CD4-positive, CD25-positive, alpha-beta regulatory T cell (primary cell): Measurements from ENCODE around the gene FOXN3. TPM values are rescaled to one million over a fixed set of nuclear protein-coding genes. Genes with fewer than 3 reads are reported as not detected.

Experiments used
- ATAC-seq, 2 donors: fragments of 150-1000 bp; cut with Tn5 transposase; one replicate each; pipeline ENCODE4 v1.10.0; 2021; ENCODE audit warnings: low read depth in 2 of 2, moderate number of reproducible peaks in 2 of 2, moderate library complexity in 1 of 2
- DNase-seq, 3 donors: peaks; one replicate each; pipeline versions ENCODE4 v3.0.0 to v3.0.0-alpha.2; 2012 to 2022; ENCODE audit warnings: mixed read lengths in 1 of 3
- H3K27ac ChIP-seq: one replicate; pipeline ENCODE4 v1.7.0; 2013; ENCODE audit warnings: mild to moderate bottlenecking, low read length; ENCODE audit not compliant: insufficient read depth, poor library complexity, severe bottlenecking
- H3K27me3 ChIP-seq: one replicate; pipeline ENCODE4 v1.7.0; 2013; ENCODE audit warnings: low read length; ENCODE audit not compliant: control insufficient read depth, insufficient read depth
- H3K36me3 ChIP-seq: one replicate; pipeline ENCODE4 v1.7.0; 2013; ENCODE audit warnings: mild to moderate bottlenecking, low read length, moderate library complexity; ENCODE audit not compliant: control insufficient read depth, insufficient read depth
- H3K4me1 ChIP-seq: 2 replicates; pipeline ENCODE4 v1.7.0; 2013; ENCODE audit warnings: mild to moderate bottlenecking, low read length; ENCODE audit not compliant: insufficient read depth, control insufficient read depth, poor library complexity, severe bottlenecking
- H3K4me3 ChIP-seq: one replicate; pipeline ENCODE4 v1.7.0; 2013; ENCODE audit warnings: low read depth, mild to moderate bottlenecking, low read length, moderate library complexity
- H3K9me3 ChIP-seq, 2 experiments: 1 replicate in 1 of 2; 2 replicates in 1 of 2; pipeline ENCODE4 v1.7.0; 2013; ENCODE audit warnings: low read length in 2 of 2, mild to moderate bottlenecking in 1 of 2, moderate library complexity in 1 of 2; ENCODE audit not compliant: control insufficient read depth in 2 of 2
- H3K27ac Mint-ChIP-seq, 3 donors: one replicate each; pipeline ENCODE4 v1.8.0; 2020 to 2022; ENCODE audit warnings: mild to moderate bottlenecking in 3 of 3, mixed read lengths in 3 of 3, moderate library complexity in 2 of 3
- H3K27me3 Mint-ChIP-seq: one replicate; pipeline ENCODE4 v1.8.0; 2022; ENCODE audit warnings: mild to moderate bottlenecking, mixed read lengths
- H3K36me3 Mint-ChIP-seq: one replicate; pipeline ENCODE4 v1.8.0; 2020; ENCODE audit warnings: mixed read lengths
- H3K4me1 Mint-ChIP-seq, 4 donors: one replicate each; pipeline ENCODE4 v1.8.0; 2020 to 2022; ENCODE audit warnings: mixed read lengths in 4 of 4, mild to moderate bottlenecking in 1 of 4
- H3K4me3 Mint-ChIP-seq, 4 donors: one replicate each; pipeline ENCODE4 v1.8.0; 2020 to 2022; ENCODE audit warnings: mild to moderate bottlenecking in 4 of 4, mixed read lengths in 4 of 4, moderate library complexity in 3 of 4
- H3K9me3 Mint-ChIP-seq, 7 donors: one replicate each; pipeline ENCODE4 v1.8.0; 2020 to 2022; ENCODE audit warnings: mixed read lengths in 7 of 7, mild to moderate bottlenecking in 3 of 7, moderate library complexity in 2 of 7
- polyA plus RNA-seq, 4 donors: library from polyadenylated mRNA; unstranded; fragments of 300-500 nt; fragmentation: Illumina TruSeq; gene quantifications; one replicate each; pipeline ENCODE4 v1.2.3, GENCODE V29; 2021
- total RNA-seq: library from RNA; stranded (reverse); gene quantifications from one replicate; pipeline ENCODE4 v1.2.3, GENCODE V29; 2022

The FOXN3 gene
- total and polyA plus RNA-seq, 5 donors from 2014 or later, result 108 to 203 (median 111) TPM

DNA sequence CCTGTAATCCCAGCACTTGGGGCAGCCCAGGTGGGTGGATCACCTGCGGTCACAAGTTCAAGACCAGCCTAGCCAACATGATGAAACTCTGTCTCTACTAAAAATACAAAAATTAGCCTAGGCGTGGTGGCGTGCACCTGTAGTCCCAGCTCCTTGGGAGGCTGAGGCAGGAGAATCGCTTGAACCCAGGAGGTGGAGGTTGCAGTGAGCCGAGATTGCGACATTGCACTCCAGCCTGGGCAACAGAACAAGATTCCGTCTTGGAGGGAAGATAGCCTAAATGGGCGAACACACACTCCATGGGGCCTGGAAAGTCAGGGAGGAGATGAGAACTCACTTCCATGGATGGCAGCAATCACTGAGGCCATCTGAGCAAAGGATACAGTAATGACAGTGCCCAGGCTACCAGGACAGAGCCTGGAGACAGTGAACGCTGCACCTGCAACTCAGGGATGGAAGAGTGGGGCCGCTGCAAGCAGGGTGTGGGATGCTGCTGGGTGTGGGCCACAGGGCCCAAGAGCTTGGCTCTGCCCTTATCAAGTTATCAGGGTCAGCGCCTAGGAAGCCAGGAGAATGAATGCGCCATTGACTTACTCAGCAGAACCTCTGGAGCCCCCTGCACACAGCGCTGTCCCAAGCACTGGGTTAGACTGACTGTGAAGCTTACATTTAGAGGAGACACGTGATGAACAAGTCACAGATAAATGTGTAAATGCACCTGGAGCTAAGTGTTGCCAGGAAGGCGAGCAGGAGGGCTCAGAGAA is 28.9 kb downstream of the FOXN3 start:
- peak overlapping the region in 1 of 4 donors; percentile 5 for H3K4me3 Mint-ChIP-seq
- H3K4me1 Mint-ChIP-seq, result peaks cover 13 to 82% (median 43%) of the 10 kb centered on the region in 4 donors

DNA sequence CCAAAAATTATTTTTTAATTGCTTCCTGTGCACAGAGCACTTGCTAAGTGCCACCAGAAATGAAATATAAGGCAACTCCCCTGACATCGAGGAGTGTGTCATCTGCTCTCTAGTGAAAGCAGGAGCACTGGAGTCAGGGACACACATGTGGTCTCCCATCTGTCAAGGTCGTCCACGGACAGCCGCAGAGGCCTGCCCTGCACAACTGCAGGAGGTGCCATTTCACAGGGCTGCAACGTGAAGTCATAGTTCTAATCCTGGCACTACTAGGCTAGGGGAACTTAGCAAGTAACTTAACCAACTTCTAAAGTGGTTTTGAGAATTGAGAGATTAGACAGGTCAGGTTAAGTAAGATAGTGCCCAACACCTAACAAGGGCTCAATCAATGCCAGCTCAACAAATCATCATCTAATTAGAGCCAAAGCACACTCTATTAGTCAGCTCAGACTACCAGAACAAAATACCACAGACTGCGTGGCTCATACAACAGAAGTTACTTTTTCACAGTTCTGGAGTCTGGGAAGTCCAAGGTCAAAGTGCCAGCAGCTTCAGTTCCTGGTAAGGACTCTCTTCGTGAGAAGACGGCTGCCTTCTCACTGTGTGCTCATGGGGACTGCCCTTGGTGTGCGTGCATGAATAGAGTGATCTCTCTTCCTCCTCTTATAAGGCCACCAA is 30.7 kb downstream of the FOXN3 start:
- ATAC-seq, result no peak
- Histone ChIP-seq H3K27me3 (no peaks in the 10 kb centered on the region), H3K27ac (no peak overlapping the region), H3K36me3 (no peaks in the 10 kb centered on the region), H3K4me1 (no peaks in the 10 kb centered on the region), H3K4me3 (no peak overlapping the region), H3K9me3 (no peaks in the 10 kb centered on the region)
- Mint-ChIP-seq H3K4me1 (peaks cover 15 to 83% (median 44%) of the 10 kb centered on the region in 4 donors), H3K36me3 (peaks cover 23% of the 10 kb centered on the region), H3K27ac (peak overlapping the region; percentile 12 to 80 (median 71)), H3K27me3 (no peaks in the 10 kb centered on the region), H3K9me3 (peaks cover 0 to 8% (median 1%) of the 10 kb centered on the region in 7 donors), H3K4me3 (no peak overlapping the region)
- DNase-seq, result no peak

More for the DNA sequence above, 28.9 kb downstream of the FOXN3 start:
- DNase-seq, result no peak
- Histone ChIP-seq H3K27me3 (no peaks in the 10 kb centered on the region), H3K36me3 (no peaks in the 10 kb centered on the region), H3K4me1 (no peaks in the 10 kb centered on the region), H3K4me3 (no peak overlapping the region), H3K27ac (no peak overlapping the region), H3K9me3 (no peaks in the 10 kb centered on the region)
- peaks cover 0 to 2% (median 0%) of the 10 kb centered on the region in 7 donors for H3K9me3 Mint-ChIP-seq
- no peaks in the 10 kb centered on the region for H3K27me3 Mint-ChIP-seq
- peaks cover 13% of the 10 kb centered on the region for H3K36me3 Mint-ChIP-seq
- peak overlapping the region; percentile 35 to 75 (median 52) for H3K27ac Mint-ChIP-seq
- ATAC-seq, result no peak

DNA sequence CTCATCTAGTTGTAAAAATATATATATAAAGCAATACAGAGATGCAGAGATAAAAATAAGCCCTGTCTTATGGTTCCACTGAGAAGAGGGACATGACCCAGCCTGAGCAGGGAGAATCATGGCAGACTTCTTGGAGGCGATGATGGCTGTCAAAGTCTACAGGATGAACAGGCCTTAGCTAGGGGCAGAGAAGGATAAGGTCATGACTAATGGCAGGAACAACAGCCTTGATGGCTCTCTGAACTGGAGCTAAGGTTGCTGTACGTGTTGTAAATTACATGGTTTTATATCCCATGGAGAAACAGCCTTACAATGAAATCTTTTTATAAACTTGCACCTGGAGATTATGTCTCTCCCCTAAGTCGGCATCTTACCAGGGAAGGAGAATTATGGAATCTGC is 32.4 kb downstream of the FOXN3 start:
- no peak overlapping the region for H3K27ac ChIP-seq
- H3K36me3 Mint-ChIP-seq, result peaks cover 31% of the 10 kb centered on the region
- peak overlapping the region in 2 of 3 donors; percentile 18 to 42 for H3K27ac Mint-ChIP-seq

GRCh38 chr14:89384023-89384422 is 33.0 kb downstream of the FOXN3 start:
- H3K36me3 ChIP-seq, result peaks cover 9% of the 10 kb centered on the region
- peaks cover 3 to 10% of the 10 kb centered on the region in 2 experiments for H3K9me3 ChIP-seq
- H3K27me3 ChIP-seq, result no peaks in the 10 kb centered on the region
- Mint-ChIP-seq H3K27me3 (no peaks in the 10 kb centered on the region), H3K27ac (peak overlapping the region in 1 of 3 donors; percentile 42), H3K4me1 (peaks cover 15 to 74% (median 38%) of the 10 kb centered on the region in 4 donors), H3K36me3 (peaks cover 29% of the 10 kb centered on the region), H3K9me3 (peaks cover 0 to 16% (median 2%) of the 10 kb centered on the region in 7 donors), H3K4me3 (no peak overlapping the region)
- ATAC-seq, result peak; percentile 50 to 58
- H3K4me1 ChIP-seq, result no peaks in the 10 kb centered on the region
- no peak for DNase-seq
- no peak overlapping the region for H3K27ac ChIP-seq
- H3K4me3 ChIP-seq, result no peak overlapping the region

More for the DNA sequence above, 32.4 kb downstream of the FOXN3 start:
- H3K36me3 ChIP-seq, result peaks cover 9% of the 10 kb centered on the region
- H3K27me3 Mint-ChIP-seq, result no peaks in the 10 kb centered on the region
- DNase-seq (no peak), ATAC-seq (no peak)
- H3K9me3 Mint-ChIP-seq, result peaks cover 0 to 16% (median 2%) of the 10 kb centered on the region in 7 donors
- peaks cover 15 to 77% (median 43%) of the 10 kb centered on the region in 4 donors for H3K4me1 Mint-ChIP-seq
- H3K9me3 ChIP-seq, result peaks cover 3 to 10% of the 10 kb centered on the region in 2 experiments
- H3K27me3 ChIP-seq, result no peaks in the 10 kb centered on the region
- no peak overlapping the region for H3K4me3 Mint-ChIP-seq
- H3K4me1 ChIP-seq, result no peaks in the 10 kb centered on the region
- H3K4me3 ChIP-seq, result no peak overlapping the region

DNA sequence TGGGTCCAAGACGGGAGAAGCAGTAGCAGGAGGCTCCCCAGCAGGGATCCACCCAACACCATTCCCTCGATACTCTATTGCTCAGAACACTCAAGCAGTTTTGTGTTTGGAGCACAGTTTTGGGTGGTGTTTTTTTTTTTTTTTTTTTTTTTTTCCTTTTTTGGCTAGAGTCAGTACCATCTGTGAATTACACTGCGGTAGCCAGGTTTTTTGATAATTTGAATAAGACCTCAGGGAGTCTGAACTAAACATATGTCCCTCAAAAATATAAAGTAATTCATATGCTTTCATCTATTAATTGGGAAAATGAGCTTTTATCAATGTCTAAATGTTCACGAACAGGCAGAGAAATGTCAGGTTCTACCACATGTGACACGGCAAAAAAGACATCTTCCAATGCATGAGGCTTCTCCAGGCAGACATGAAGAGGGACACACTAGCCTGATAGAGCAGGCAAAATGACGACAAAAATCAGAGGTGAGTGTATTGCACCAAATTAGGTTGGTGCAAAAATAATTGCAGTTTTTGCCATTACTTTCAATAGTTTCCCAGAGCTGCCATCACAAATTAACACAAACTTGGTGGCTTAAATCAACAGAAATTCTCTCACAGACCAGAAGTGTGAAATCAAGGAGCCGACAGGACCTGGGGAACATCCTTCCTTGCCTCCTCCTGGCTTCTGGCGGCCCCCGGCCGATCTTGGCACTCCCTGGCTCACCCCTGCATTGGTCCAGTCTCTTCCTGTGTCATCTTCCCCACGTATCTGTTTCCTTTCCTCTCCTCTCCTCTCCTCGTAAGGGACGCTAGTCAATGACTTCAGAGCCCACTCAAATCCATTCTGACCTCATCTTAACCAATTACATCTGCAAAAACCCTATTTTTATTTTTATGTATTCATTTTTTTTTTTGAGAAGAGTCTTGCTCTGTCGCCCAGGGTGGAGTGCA is 33.9 kb downstream of the FOXN3 start:
- DNase-seq, result no peak
- Histone ChIP-seq H3K27me3 (no peaks in the 10 kb centered on the region), H3K27ac (no peak overlapping the region), H3K4me1 (no peaks in the 10 kb centered on the region), H3K36me3 (peaks cover 9% of the 10 kb centered on the region), H3K9me3 (peaks cover 3 to 10% of the 10 kb centered on the region in 2 experiments), H3K4me3 (no peak overlapping the region)
- peaks cover 15 to 74% (median 41%) of the 10 kb centered on the region in 4 donors for H3K4me1 Mint-ChIP-seq
- peaks cover 0 to 16% (median 2%) of the 10 kb centered on the region in 7 donors for H3K9me3 Mint-ChIP-seq
- peaks cover 31% of the 10 kb centered on the region for H3K36me3 Mint-ChIP-seq
- ATAC-seq, result no peak
- no peak overlapping the region for H3K4me3 Mint-ChIP-seq
- H3K27me3 Mint-ChIP-seq, result no peaks in the 10 kb centered on the region
- H3K27ac Mint-ChIP-seq, result peak overlapping the region; percentile 13 to 89 (median 84)

GRCh38 chr14:89382487-89382886 is 34.5 kb downstream of the FOXN3 start:
- DNase-seq, result no peak
- Histone ChIP-seq H3K4me3 (no peak overlapping the region), H3K9me3 (peaks cover 3 to 10% of the 10 kb centered on the region in 2 experiments), H3K4me1 (no peaks in the 10 kb centered on the region), H3K27ac (no peak overlapping the region), H3K36me3 (peaks cover 9% of the 10 kb centered on the region), H3K27me3 (no peaks in the 10 kb centered on the region)
- no peak overlapping the region for H3K4me3 Mint-ChIP-seq
- peaks cover 33% of the 10 kb centered on the region for H3K36me3 Mint-ChIP-seq
- peaks cover 17 to 76% (median 44%) of the 10 kb centered on the region in 4 donors for H3K4me1 Mint-ChIP-seq
- no peaks in the 10 kb centered on the region for H3K27me3 Mint-ChIP-seq
- no peak for ATAC-seq
- H3K27ac Mint-ChIP-seq, result peak overlapping the region; percentile 16 to 89 (median 84)
- H3K9me3 Mint-ChIP-seq, result peaks cover 0 to 16% (median 2%) of the 10 kb centered on the region in 7 donors
